SK-N-SH (cell line): Measurements from ENCODE around the gene TEAD2.

Experiments used
- CTCF ChIP-seq: fragments of 200-600 bp; sonication (generic); IDR thresholded peaks from 2 replicates; pipeline ENCODE4 v1.6.1; 2017; ENCODE audit warnings: antibody characterized with exemption, mild to moderate bottlenecking, moderate library complexity
- FOXJ3 ChIP-seq: sonication (generic); formaldehyde crosslinking; IDR thresholded peaks from 2 replicates; pipeline ENCODE4 v1.5.1; 2020; ENCODE audit warnings: mild to moderate bottlenecking, missing genetic modification reagents
- MXI1 ChIP-seq: IDR thresholded peaks from 2 replicates; pipeline ENCODE4 v1.6.1; 2012; ENCODE audit warnings: mild to moderate bottlenecking, low read depth, low read length, improper control_type of control experiment
- RAD21 ChIP-seq: IDR thresholded peaks from 2 replicates; pipeline ENCODE4 v1.6.1; 2012; ENCODE audit warnings: mild to moderate bottlenecking, low read length
- TCF12 ChIP-seq: IDR thresholded peaks from 2 replicates; pipeline ENCODE4 v1.4.0; 2012

- TF ChIP-seq RAD21 (no peak), MXI1 (no peak), TCF12 (no peak), CTCF (no peak), FOXJ3 (no peak)
Observed at GRCh38 chr19:49407079-49407478, 44.9 kb upstream of the TEAD2 start.
